Measurements from ENCODE around the gene EYA4.

The EYA4 gene

DNA sequence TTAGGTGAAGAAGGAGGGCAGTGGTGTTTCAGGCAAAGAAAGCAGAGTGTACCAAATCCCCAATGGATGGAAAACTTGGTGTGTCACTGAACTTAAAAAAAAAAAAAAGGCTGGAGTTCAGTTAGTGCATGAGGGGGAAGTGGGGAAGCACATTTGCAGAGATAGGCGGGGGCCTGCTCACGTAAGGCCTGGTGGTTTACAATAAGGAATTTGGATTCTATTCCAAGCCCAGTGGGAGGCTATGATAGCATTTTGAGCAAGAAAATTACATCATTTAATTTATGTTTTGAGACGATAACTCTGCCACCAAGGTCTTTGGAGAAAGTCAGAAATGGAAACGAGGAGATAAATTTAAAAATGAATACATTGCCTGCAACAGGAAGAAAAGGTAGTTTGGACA lies 225.5 kb downstream of the EYA4 start:
- no peak for TF ChIP-seq EZH2phosphoT487 (conservative IDR thresholded peaks at IDR 0.05; ENCODE audit: low read length)
- TF ChIP-seq, protein P1, sequence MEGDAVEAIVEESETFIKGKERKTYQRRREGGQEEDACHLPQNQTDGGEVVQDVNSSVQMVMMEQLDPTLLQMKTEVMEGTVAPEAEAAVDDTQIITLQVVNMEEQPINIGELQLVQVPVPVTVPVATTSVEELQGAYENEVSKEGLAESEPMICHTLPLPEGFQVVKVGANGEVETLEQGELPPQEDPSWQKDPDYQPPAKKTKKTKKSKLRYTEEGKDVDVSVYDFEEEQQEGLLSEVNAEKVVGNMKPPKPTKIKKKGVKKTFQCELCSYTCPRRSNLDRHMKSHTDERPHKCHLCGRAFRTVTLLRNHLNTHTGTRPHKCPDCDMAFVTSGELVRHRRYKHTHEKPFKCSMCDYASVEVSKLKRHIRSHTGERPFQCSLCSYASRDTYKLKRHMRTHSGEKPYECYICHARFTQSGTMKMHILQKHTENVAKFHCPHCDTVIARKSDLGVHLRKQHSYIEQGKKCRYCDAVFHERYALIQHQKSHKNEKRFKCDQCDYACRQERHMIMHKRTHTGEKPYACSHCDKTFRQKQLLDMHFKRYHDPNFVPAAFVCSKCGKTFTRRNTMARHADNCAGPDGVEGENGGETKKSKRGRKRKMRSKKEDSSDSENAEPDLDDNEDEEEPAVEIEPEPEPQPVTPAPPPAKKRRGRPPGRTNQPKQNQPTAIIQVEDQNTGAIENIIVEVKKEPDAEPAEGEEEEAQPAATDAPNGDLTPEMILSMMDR (IDR thresholded peaks at IDR 0.05; ENCODE audit: insufficient read depth, low read length, poor library complexity, severe bottlenecking), result no peak
- H2AFZ ChIP-seq (ENCODE audit: low read depth, low read length, severe bottlenecking), result no peak overlapping the region
- no peaks in the 10 kb centered on the region for H4K20me1 ChIP-seq (ENCODE audit: low read depth, low read length)
- no peaks in the 10 kb centered on the region for H3F3A ChIP-seq (ENCODE audit: insufficient read depth)
- no peaks in the 10 kb centered on the region for H3K27me3 ChIP-seq (ENCODE audit: low read length)
- H3K9me2 ChIP-seq (replicated peaks; ENCODE audit: insufficient read depth, low read length), result no peaks in the 10 kb centered on the region
- no peaks in the 10 kb centered on the region for H3K36me3 ChIP-seq (ENCODE audit: low read length)
- no peaks in the 10 kb centered on the region for H3K9me3 ChIP-seq (ENCODE audit: insufficient read depth, low read length)
- no peak overlapping the region for H3K9ac ChIP-seq (ENCODE audit: low read length)
- H3K27ac ChIP-seq (ENCODE audit: low read depth, low read length), result no peak overlapping the region
- H3K79me2 ChIP-seq (ENCODE audit: insufficient read depth, low read length), result no peaks in the 10 kb centered on the region
- no peak overlapping the region for H3K4me2 ChIP-seq (ENCODE audit: low read depth, low read length, poor library complexity, severe bottlenecking)
- H3K4me3 ChIP-seq (ENCODE audit: insufficient read depth, low read length, poor library complexity, severe bottlenecking), result no peak overlapping the region

DNA sequence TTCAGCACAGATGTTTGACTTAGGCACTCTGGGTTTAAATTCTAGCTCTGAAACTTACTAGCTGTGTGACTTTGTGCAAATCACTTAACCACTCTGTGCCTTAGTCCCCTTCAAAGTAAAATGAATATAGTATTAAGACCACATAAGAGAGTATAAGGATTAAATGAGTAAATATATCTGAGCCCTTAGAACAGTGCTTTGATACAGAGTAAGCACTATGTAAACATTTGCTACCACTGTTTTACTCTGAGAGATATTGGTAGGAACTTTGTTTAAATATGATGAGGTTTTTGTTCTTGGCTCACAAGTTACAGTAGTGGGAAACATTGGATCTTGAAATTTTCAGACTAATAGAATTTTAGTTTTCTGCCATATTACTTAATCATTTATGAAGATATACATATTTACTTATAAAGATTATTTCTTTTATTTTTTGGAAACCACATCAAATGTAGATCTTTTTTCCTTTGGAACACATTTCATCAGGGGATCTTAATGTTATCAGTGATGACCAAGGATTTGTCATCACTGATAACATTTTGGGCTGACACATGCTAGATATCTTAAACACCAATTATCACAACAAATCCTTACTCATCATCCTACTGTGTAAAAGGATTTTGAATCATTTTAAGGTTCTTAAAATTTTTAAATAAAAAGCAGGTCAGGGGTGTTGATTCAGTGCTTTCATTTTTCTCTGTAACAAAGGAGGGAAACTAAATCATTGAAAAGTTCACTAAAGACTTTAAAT lies 226.2 kb downstream of the EYA4 start:
- no peaks in the 10 kb centered on the region for H3K27me3 ChIP-seq (ENCODE audit: low read length)
- H3K9me2 ChIP-seq (replicated peaks; ENCODE audit: insufficient read depth, low read length), result no peaks in the 10 kb centered on the region
- H3K9me3 ChIP-seq (ENCODE audit: insufficient read depth, low read length), result no peaks in the 10 kb centered on the region
- no peak overlapping the region for H3K4me2 ChIP-seq (ENCODE audit: low read depth, low read length, poor library complexity, severe bottlenecking)
- no peaks in the 10 kb centered on the region for H4K20me1 ChIP-seq (ENCODE audit: low read depth, low read length)
- TF ChIP-seq, protein P1 (IDR thresholded peaks at IDR 0.05; ENCODE audit: insufficient read depth, low read length, poor library complexity, severe bottlenecking), result no peak
- no peak for TF ChIP-seq EZH2phosphoT487 (conservative IDR thresholded peaks at IDR 0.05; ENCODE audit: low read length)
- no peaks in the 10 kb centered on the region for H3F3A ChIP-seq (ENCODE audit: insufficient read depth)
- H2AFZ ChIP-seq (ENCODE audit: low read depth, low read length, severe bottlenecking), result no peak overlapping the region
- H3K36me3 ChIP-seq (ENCODE audit: low read length), result no peaks in the 10 kb centered on the region
- H3K79me2 ChIP-seq (ENCODE audit: insufficient read depth, low read length), result no peaks in the 10 kb centered on the region
- no peak overlapping the region for H3K9ac ChIP-seq (ENCODE audit: low read length)
- no peak overlapping the region for H3K4me3 ChIP-seq (ENCODE audit: insufficient read depth, low read length, poor library complexity, severe bottlenecking)
- no peak overlapping the region for H3K27ac ChIP-seq (ENCODE audit: low read depth, low read length)

DNA sequence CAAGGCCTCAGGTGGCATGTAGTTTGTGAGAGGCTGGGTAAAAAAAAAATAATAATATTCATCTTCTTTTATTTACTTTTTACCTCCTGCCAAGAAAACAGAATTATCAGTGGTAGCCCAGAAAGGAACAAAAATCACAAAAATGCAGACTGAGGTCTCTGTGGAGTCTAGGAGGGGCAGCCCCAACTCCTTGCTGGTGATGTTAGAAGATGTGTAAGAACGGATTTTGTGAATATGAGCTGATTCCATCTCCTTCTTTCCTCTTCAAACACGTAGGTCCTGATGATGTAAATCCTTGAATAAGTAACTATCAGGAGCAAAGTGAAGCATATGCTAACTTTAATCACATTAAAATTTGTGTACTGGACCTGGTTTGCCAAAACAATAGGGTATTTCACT lies 226.8 kb downstream of the EYA4 start:
- Histone ChIP-seq H3F3A (ENCODE audit: insufficient read depth) (no peaks in the 10 kb centered on the region), H3K27ac (ENCODE audit: low read depth, low read length) (no peak overlapping the region), H4K20me1 (ENCODE audit: low read depth, low read length) (no peaks in the 10 kb centered on the region), H3K4me3 (ENCODE audit: insufficient read depth, low read length, poor library complexity, severe bottlenecking) (no peak overlapping the region), H3K36me3 (ENCODE audit: low read length) (no peaks in the 10 kb centered on the region), H3K4me2 (ENCODE audit: low read depth, low read length, poor library complexity, severe bottlenecking) (no peak overlapping the region), H3K9ac (ENCODE audit: low read length) (no peak overlapping the region), H3K9me3 (ENCODE audit: insufficient read depth, low read length) (no peaks in the 10 kb centered on the region), H2AFZ (ENCODE audit: low read depth, low read length, severe bottlenecking) (no peak overlapping the region), H3K79me2 (ENCODE audit: insufficient read depth, low read length) (no peaks in the 10 kb centered on the region), H3K27me3 (ENCODE audit: low read length) (no peaks in the 10 kb centered on the region), H3K9me2 (replicated peaks; ENCODE audit: insufficient read depth, low read length) (no peaks in the 10 kb centered on the region)
- TF ChIP-seq EZH2phosphoT487 (conservative IDR thresholded peaks at IDR 0.05; ENCODE audit: low read length), result no peak
- TF ChIP-seq, protein P1 (IDR thresholded peaks at IDR 0.05; ENCODE audit: insufficient read depth, low read length, poor library complexity, severe bottlenecking), result no peak

Data from SU-DHL-6 (cell line).